Epidermal melanocyte (primary cell): ENCODE data around the gene CSNK1G2.
"Not testable (repeated sequence)": the region's sequence is repeated elsewhere in the genome, so short reads cannot be mapped to it uniquely, and the experiment has no call there.

Experiments used
- DNase-seq: peaks from one replicate; pipeline ENCODE4 v3.0.0; 2011; ENCODE audit warnings: low spot score; ENCODE audit not compliant: insufficient read length

Gene CSNK1G2

DNA sequence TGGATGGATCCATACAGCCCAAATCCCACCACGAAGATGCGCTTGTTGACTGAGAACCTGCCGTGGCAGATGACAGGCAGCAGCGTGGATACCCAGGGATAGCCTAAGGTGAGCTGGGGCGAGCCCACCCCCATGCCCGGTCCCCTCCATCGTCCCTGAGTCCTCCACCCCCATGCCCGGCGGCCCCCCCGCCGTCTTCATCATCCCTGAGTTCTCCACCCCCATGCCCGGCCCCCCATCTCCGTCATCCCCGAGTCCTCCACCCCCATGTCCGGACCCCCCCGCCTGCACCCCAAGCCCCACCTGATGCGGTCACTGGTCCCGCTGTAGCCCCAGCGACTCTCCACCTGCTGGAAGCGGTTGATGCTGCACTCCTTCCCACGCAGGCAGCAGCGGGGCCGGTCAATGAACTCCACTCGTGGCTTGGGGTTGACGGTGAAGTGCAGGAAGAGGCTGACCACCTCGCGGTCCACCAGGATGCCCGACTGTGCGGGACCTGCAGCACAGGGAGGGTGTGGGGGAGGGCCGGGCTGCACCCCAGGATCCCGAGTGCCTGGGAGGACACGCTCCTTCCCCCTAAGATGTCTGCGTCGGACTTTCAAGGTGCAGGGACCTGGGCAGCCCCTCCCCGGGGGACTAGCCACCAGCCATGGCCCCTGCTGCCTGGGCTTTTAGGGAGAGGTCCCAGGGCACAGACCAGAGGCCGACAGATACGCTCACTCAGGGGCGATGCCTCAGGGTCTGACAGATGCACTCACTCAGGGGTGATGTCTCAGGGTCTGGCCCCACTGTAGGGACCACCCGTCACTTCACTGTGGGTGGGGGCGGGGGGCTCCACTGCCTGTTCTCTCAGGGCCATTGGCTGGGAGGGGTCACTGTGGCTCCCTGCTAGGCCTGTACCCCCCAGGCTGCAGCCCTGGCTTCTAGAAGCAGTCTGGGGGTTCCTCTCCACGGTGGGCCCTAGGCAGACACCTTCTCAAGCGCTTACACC is 46.5 kb downstream of the CSNK1G2 start:
- DNase-seq, result no peak

- DNase-seq, result not testable (repeated sequence)
Observed at GRCh38 chr19:1988464-1988863, 47.5 kb downstream of the CSNK1G2 start.

DNA sequence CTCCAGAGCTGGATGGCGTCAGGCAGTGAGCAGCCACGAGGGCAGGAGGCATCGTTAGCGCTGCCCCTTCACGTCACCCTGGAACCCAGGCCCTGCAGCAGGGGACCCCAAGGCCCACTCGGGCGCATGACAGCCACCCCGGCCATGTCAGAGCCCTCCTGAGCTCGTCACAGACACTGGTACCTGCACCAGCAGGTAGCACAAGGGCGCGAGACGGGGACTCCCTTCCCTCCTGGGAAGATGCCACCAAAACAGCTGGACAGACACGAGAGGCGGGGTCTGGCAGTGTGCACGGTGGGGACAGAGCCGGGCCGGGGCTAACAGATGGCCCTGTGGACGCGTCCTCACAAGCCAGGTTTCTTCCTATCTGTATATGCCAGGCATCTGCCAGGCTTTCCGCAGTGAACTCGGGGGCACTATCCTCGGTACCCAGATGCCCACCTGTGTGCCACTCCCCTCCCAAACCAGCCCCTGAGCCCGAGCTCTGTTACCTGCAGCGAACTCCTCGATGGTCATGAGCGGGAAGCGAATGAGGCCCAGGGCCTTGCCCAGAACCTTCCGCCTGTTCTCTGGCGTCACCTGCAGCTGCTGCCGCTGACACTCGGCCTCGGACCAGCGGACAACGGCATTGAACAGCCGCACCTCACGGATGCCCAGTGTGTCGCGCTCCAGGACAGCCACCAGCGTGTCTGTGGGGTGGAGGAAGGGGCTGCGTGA is 48.7 kb downstream of the CSNK1G2 start:
- no peak for DNase-seq

DNA sequence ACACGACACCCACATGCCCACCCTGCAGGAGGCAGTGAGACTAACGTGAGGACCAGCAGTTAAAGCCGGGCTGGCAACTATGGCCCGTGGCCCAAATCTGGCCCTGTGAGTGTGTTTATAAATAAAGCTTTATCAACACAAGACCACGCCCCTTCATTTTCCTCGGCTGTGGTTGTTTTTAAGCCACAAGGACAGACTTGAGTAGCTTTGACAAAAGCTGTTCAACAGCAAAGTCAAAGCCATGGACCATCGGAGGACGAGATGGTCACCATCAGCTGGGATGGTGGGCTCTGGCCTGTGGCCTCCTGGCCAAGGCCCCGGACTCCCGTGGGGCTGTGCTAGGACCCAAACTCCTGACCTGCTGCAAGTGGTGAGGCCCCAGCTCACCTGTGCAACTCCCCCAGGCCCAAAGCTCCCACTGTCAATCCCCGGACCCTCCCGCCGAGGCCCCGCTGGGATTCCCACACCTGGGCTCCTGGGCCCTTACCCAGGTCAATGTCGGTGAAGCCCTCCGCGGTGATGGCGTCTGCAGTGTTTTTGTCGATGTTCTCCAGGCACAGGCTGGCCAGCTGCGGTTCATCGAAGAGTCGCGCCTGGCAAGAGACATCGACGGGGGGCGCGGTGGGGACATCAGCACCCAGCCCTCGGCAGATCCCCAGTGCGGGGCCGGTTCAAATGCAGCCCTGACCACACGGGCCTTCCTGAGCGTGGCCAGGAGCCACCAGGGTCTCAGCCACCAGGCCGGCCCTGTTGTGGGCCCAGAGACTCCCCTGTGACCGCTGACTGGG is 49.5 kb downstream of the CSNK1G2 start:
- DNase-seq, result no peak

DNA sequence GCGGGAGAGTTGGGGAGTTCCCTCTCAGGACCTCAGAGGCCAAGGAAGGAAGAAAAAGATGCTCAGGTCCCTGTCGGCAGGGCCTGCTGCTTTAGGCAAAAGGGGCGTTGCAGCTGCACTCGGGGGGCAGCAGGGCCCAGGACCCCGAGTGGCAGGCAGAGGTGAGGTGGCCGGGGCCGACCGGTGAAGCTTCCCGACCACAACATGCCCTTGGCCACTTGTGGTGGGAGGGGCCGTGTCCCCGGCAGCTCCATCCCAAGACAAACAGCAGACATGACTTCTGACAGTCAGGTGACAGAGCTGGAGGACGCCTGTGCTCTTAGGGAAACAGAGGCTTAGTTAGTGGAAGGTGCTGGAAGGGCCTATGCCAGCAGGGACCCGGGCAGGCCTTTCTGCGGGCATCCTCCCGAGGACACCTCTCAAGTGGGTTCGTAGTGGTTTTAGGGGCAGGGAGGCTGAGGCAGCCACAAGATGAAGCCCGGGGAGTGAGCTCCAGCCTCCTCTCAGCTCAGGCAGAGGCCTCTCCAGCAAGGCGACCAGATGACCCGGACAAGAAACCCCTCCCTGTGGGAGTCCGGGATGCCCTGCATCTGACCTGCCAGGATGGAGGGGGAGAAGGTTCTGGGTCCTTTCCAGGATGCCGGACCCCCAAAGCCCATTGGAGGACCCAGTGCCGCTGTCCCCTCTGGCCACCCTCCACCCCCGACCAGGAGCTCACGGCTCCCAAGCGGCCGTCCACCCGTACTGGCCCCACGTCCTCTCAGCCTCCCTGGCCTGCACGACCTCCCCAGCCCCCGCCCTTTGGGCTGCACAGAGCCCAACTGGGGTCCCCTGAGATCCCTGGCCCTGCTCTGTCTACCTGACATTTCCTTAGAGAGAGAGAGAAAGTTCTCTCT is 50.3 kb downstream of the CSNK1G2 start:
- DNase-seq, result no peak

- DNase-seq, result no peak
Observed at GRCh38 chr19:1992759-1993260, 51.8 kb downstream of the CSNK1G2 start.

- no peak for DNase-seq
Observed at GRCh38 chr19:1997353-1998233, 56.6 kb downstream of the CSNK1G2 start.

GRCh38 chr19:1998712-1999708 is 58.0 kb downstream of the CSNK1G2 start:
- no peak for DNase-seq

DNA sequence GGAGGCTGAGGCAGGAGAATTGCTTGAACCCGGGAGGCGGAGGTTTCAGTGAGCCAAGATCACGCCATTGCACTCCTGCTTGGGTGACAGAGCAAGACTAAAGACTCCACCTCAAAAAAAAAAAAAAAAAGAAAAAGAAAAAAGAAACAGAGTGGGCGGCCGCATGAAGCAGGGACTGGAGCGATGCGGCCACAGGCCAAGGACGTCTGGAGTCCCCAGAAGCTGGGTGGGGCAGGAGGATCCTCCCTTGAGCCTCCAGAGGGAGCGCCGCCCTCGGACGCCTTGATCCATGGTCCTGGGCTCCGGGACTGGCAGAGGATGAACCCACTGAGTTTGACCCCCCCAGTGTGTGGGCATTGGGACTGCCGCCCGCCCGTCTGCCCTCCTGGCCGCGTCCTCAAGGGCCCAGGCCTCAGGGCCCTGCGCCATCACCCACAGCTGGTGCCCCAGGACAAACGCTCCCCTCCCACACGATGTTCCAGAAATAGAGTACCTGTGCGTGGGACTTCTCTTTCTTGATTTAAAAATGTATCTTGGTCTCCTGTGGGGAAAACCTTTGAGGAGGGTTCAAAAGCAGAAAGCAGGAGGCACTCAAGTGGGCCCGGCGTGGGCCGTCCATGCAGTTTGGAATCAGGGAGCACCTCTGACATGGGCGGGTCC is 59.0 kb downstream of the CSNK1G2 start:
- no peak for DNase-seq

GRCh38 chr19:2003874-2004273 is 62.9 kb downstream of the CSNK1G2 start:
- no peak for DNase-seq

DNA sequence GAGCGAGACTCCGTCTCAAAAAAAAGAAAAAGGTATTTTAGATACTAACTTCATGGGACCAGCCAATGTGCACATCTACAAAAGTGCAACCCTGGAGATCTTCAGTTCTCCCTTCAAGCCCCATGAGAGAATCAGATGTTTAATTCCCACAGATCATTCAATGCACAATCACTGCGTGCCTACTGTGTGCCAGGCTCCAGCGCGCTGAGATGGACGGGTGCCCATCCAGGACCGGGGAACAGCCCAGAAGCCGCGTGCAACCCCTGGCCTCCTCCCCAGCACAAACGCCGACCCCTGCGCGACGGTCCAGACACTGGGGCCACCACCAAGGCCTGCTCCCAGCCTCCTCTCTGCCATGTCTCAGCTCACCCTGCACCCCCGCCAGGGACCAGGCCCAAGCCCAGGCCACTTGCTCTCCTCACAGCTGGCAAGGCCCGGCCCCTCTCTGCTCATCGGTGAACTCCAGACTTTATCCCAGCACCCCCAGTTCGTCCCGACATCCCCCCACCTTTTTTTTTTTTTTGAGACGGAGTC is 69.2 kb downstream of the CSNK1G2 start:
- no peak for DNase-seq

DNA sequence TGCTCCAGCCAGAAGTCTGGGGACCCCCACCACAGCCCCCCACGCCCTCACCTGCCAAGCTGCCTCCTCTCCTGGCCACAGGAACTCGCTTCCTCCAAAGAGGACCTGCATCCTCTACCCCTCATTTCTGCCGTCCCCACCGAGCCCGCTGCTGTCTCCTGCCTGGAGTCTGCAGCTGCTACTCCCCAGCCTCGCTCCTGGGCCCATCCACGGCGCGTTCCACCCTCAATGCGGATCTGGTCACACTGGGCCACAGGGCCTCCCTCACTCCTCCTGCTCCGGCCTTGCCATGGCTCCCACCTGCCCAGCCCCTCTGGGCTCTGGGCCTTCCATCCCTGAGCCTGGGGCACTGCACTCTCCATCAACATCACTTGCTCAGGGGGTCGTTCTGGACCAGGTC is 70.2 kb downstream of the CSNK1G2 start:
- DNase-seq, result no peak

DNA sequence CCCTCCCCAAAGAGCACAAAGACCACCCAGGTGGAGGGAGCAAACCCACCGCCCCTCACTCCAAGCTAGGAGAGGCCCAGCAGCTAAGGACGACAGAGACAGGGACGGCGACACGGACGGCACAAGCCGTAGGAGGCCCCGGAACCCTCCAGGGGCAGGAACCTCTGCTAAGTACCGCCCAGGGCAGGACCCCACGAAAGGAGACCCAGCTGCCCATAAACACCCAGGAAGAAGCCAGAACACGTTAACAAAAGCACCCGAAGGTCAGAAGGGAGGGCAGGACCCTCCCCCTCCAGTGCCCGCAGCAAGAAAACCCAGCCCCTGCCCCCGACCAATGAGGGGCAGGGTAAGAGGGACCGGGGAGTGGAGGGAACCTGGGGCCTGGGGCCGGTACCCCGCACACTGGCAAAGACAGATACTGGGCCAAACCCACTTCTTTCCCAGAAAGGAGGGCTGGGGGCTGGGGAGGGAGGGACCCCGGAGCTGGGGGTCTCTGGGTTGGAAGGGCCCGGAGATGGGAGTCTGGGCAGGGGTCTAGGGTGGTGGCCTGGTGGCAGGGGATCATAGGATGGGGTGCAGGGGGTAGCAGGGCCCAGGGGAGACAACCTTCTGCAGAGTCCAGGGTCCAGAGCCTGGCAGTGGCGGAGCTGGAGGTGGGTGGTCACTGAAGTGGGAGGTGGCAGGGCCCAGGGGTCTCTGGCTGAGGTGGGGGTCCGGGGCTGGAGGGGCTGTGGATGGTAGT is 72.1 kb downstream of the CSNK1G2 start:
- no peak for DNase-seq

GRCh38 chr19:2013683-2013961 is 72.7 kb downstream of the CSNK1G2 start:
- no peak for DNase-seq

- no peak for DNase-seq
Observed at GRCh38 chr19:2014131-2014571, 73.2 kb downstream of the CSNK1G2 start.

DNA sequence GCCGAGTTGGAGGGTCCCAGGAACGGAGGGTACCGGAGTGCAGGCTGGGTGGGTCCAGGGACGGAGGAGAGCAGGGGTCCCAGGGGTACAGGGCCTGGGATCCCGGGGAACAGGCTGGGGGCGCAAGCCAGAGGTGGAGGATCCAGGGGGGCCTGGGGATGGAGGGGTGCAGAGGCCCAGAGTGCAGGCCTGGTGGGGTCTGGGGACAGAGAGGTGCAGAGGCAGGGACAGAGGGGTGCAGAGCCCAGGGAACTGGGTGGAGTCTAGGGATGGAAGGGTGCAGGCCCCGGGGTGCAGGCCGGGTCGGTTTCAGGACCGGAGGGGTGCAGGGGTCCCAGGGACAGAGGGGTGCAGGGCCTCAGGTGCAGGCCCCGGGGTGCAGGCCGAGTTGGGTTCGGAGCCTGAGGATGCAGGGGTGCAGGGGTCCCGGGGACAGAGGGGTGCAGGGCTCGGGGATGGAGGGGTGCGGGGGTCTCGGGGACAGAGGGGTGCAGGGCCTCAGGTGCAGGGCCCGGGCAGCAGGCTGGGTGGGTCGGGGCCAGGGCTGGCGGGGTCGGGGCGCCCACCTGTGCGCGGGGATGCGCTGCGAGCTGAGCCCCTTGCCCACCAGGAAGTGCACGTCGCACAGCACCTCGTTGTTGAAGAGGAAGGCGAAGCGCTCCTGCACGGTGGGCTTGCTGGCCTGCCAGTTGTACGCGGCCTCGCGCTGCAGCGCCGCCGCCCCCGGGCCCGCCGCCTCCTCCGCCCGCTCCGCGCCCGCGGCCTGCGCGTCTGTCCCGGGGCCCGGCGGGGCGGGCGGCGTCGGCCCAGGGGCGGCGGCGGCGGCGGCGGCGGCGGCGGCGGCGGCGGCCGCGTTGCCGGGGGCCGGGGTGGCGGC is 74.0 kb downstream of the CSNK1G2 start:
- peak; percentile 9 for DNase-seq
